Endothelial cell of umbilical vein (primary cell): ENCODE results near the gene SERGEF. TPM values are rescaled to one million over a fixed set of nuclear protein-coding genes. Genes with fewer than 3 reads are reported as not detected.

Experiments
- BruUV-seq: library from RNA; stranded (reverse); fragments of 400-500 nt; replicated peaks from 2 replicates; lab custom pipeline; 2021; lab: Mats Ljungman, UMichigan
- CTCF ChIA-PET: fragments of 300-600, 350-600 bp; sonication (Branson Sonifier 250); formaldehyde crosslinking; loops from one replicate; lab custom pipeline; 2021; ENCODE audit warnings: antibody characterized with exemption, inconsistent platforms; lab: Charles Lee
- POLR2A ChIA-PET: fragments of 300-600, 350-600 bp; sonication (Branson Sonifier 250); formaldehyde crosslinking; loops from one replicate; lab custom pipeline; 2021; ENCODE audit warnings: antibody characterized with exemption, inconsistent platforms; lab: Charles Lee
- DNase-seq: peaks from one replicate; pipeline ENCODE4 v3.0.0-alpha.2; 2011; ENCODE audit warnings: low read depth, low spot score
- FAIRE-seq: peaks from 2 replicates; lab custom pipeline; 2011; peaks lifted over from hg19 to GRCh38; lab: Jason Lieb, UNC
- H2AFZ ChIP-seq: 2 replicates; pipeline ENCODE4 v1.6.0; 2012; ENCODE audit warnings: low read depth, low read length, control low read depth, inconsistent platforms
- H3K27ac ChIP-seq: 2 replicates; pipeline ENCODE4 v1.5.1; 2011; ENCODE audit warnings: low read depth, mild to moderate bottlenecking, control low read depth, low read length, moderate library complexity; ENCODE audit not compliant: insufficient read depth
- H3K27me3 ChIP-seq, 2 experiments: 2 replicates each; pipeline versions ENCODE4 v1.6.0 to v1.6.1; 2011; ENCODE audit warnings: low read length in 2 of 2, mixed read lengths in 1 of 2; ENCODE audit not compliant: control insufficient read depth in 2 of 2, insufficient read depth in 2 of 2
- H3K36me3 ChIP-seq, 2 experiments: 2 replicates in 1 of 2; 3 replicates in 1 of 2; pipeline ENCODE4 v1.5.1; 2011; ENCODE audit warnings: low read length in 2 of 2, mild to moderate bottlenecking in 1 of 2, moderate library complexity in 1 of 2; ENCODE audit not compliant: control insufficient read depth in 2 of 2, insufficient read depth in 2 of 2; ENCODE audit errors: extremely low read depth in 1 of 2
- H3K4me1 ChIP-seq: 3 replicates; pipeline ENCODE4 v1.5.1; 2011; ENCODE audit warnings: mild to moderate bottlenecking, low read length; ENCODE audit not compliant: control insufficient read depth, insufficient read depth; ENCODE audit errors: extremely low read depth
- H3K4me2 ChIP-seq: 2 replicates; pipeline ENCODE4 v1.6.1; 2011; ENCODE audit warnings: low read length, control low read depth, mixed read lengths; ENCODE audit not compliant: insufficient read depth
- H3K4me3 ChIP-seq, 3 experiments: fragments of 200-600 bp in 1 of 3; sonication (generic), shearing (Covaris generic) in 1 of 3; replicated peaks in 1 of 3; 2 replicates each; pipeline ENCODE4 v1.5.1; 2011 to 2016; ENCODE audit warnings: control low read depth in 3 of 3, low read length in 3 of 3, mild to moderate bottlenecking in 2 of 3, inconsistent platforms in 1 of 3, low read depth in 1 of 3, moderate library complexity in 1 of 3; ENCODE audit not compliant: insufficient read depth in 1 of 3
- H3K79me2 ChIP-seq: 2 replicates; pipeline ENCODE4 v1.6.0; 2012; ENCODE audit warnings: low read length, inconsistent platforms; ENCODE audit not compliant: control insufficient read depth, insufficient read depth
- H3K9ac ChIP-seq: replicated peaks from 2 replicates; pipeline ENCODE3; 2011; ENCODE audit warnings: low read length, control low read depth; ENCODE audit not compliant: insufficient read depth; ENCODE audit errors: extremely low read depth
- H3K9me1 ChIP-seq: replicated peaks from 3 replicates; pipeline ENCODE4 v1.6.0; 2011; ENCODE audit warnings: mild to moderate bottlenecking, low read length; ENCODE audit not compliant: control insufficient read depth, insufficient read depth; ENCODE audit errors: extremely low read depth
- H3K9me3 ChIP-seq: replicated peaks from 2 replicates; pipeline ENCODE4 v1.5.1; 2012; ENCODE audit warnings: low read length, inconsistent platforms; ENCODE audit not compliant: control insufficient read depth, insufficient read depth
- H4K20me1 ChIP-seq: replicated peaks from 2 replicates; pipeline ENCODE3; 2011; ENCODE audit warnings: mild to moderate bottlenecking, low read length; ENCODE audit not compliant: control insufficient read depth, insufficient read depth; ENCODE audit errors: extremely low read depth
- EZH2 ChIP-seq: IDR thresholded peaks from 2 replicates; pipeline ENCODE4 v1.6.1; 2012; ENCODE audit warnings: borderline replicate concordance, low read depth, mild to moderate bottlenecking, moderate library complexity, low read length, inconsistent platforms; ENCODE audit not compliant: severe bottlenecking
- FOS ChIP-seq: IDR thresholded peaks from 2 replicates; pipeline ENCODE4 v1.6.1; 2011; ENCODE audit warnings: mild to moderate bottlenecking, low read length, moderate library complexity, borderline replicate concordance; ENCODE audit not compliant: insufficient read depth
- GATA2 ChIP-seq: IDR thresholded peaks from 2 replicates; pipeline ENCODE4 v1.7.0; 2011; ENCODE audit warnings: low read depth, mild to moderate bottlenecking, moderate library complexity, mixed read lengths, low read length; ENCODE audit not compliant: insufficient read length, insufficient read depth
- MYC ChIP-seq: IDR thresholded peaks from one replicate; pipeline ENCODE4 v1.6.1; 2011; ENCODE audit warnings: mild to moderate bottlenecking, low read depth, low read length
- POLR2A ChIP-seq: IDR thresholded peaks from 2 replicates; pipeline ENCODE4 v1.6.1; 2012; ENCODE audit warnings: low read depth, mild to moderate bottlenecking, control low read depth, low read length
- POLR2AphosphoS5 ChIP-seq: IDR thresholded peaks from 2 replicates; pipeline ENCODE4 v1.6.1; 2012; ENCODE audit warnings: low read depth, mild to moderate bottlenecking, control low read depth, low read length, moderate library complexity; ENCODE audit not compliant: insufficient read depth
- dilution Hi-C: fragments of 300-500 bp; cut with MboI; formaldehyde crosslinking; loops from one replicate; pipeline ENCODE4 v1.15.0; 2019; ENCODE audit warnings: low sequenced_read_pairs; ENCODE audit not compliant: extremely low pct_ligation_motif_present
- intact Hi-C: fragments of 100-400 bp; cut with micrococcal nuclease; formaldehyde crosslinking; loops from one replicate; pipeline ENCODE4 v1.10.0; 2022
- polyA plus RNA-seq, 4 experiments: library from polyadenylated mRNA; depleted of rRNA in 3 of 4; stranded (reverse) in 3 of 4; unstranded in 1 of 4; fragments of >200 nt; gene quantifications; 2 replicates each; pipeline versions ENCODE4 v1.2.1 to v1.2.3, GENCODE V29; 2011 to 2012; ENCODE audit warnings: missing spikeins in 1 of 4
- total RNA-seq: library from RNA; stranded (reverse); gene quantifications from 2 replicates; pipeline ENCODE4 v1.2.3, GENCODE V29; 2021
- TF ChIP-seq, protein P1 (sequence below), 2 donors: IDR thresholded peaks; 1 replicate in 1 of 2; 2 replicates in 1 of 2; pipeline ENCODE4 v1.5.1; 2011; ENCODE audit warnings: low read length in 2 of 2, mild to moderate bottlenecking in 2 of 2, moderate library complexity in 2 of 2, control low read depth in 1 of 2, inconsistent platforms in 1 of 2, low read depth in 1 of 2; ENCODE audit not compliant: insufficient read depth in 1 of 2; ENCODE audit errors: extremely low read depth in 1 of 2

The SERGEF gene
- total and polyA plus RNA-seq, 2 donors (not counting 3 experiments of a cell fraction or from before 2014, with no cell fraction given): 8.7 to 16.7 TPM

DNA sequence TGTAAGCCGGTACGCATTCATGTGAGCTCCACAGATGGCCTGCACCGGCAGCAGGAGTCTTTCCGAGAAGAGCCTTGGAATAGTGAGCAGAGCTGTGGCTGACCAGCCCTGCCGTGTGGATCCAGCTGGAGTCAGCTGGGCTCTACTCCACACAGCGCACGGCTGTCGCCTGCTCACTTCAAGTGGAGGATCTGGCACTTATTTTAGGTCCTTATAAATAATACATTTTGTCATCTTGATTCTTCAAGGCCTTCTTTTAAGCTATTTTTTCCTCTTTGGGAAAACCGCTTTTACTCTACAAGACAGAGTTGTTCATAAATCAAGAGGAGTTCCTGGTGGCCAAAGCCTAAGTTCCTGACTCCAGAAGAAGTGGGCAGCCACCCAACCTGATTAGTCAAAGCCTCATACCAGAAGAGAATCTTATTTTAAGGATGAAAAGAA lies 184.5 kb downstream of the SERGEF start:
- ChIA-PET CTCF (interaction anchor here (0.7 to 1.5 kb wide), 3 partner anchors 11 to 97 kb away, joined by 3 to 4 read pairs (median 3); no protein-coding TSS in a partner anchor), POLR2A (interaction anchor here (0.6 kb wide), 1 partner anchor 1484 kb away, joined by 3 read pairs; no protein-coding TSS in a partner anchor)
- no TSS peak for BruUV-seq
- no peaks in the 10 kb centered on the region for H3K4me1 ChIP-seq
- H3K4me2 ChIP-seq: no peak overlapping the region
- no peak for TF ChIP-seq MYC
- no peak for TF ChIP-seq FOS
- no peak for TF ChIP-seq GATA2
- TF ChIP-seq POLR2A: no peak
- TF ChIP-seq, protein P1, sequence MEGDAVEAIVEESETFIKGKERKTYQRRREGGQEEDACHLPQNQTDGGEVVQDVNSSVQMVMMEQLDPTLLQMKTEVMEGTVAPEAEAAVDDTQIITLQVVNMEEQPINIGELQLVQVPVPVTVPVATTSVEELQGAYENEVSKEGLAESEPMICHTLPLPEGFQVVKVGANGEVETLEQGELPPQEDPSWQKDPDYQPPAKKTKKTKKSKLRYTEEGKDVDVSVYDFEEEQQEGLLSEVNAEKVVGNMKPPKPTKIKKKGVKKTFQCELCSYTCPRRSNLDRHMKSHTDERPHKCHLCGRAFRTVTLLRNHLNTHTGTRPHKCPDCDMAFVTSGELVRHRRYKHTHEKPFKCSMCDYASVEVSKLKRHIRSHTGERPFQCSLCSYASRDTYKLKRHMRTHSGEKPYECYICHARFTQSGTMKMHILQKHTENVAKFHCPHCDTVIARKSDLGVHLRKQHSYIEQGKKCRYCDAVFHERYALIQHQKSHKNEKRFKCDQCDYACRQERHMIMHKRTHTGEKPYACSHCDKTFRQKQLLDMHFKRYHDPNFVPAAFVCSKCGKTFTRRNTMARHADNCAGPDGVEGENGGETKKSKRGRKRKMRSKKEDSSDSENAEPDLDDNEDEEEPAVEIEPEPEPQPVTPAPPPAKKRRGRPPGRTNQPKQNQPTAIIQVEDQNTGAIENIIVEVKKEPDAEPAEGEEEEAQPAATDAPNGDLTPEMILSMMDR (IDR thresholded peaks at IDR 0.05; ENCODE audit: extremely low read depth in 1 of 2, insufficient read depth in 1 of 2, low read depth in 1 of 2, low read length in 2 of 2): no peak
- no peak for TF ChIP-seq POLR2AphosphoS5
- no peak for TF ChIP-seq EZH2
- intact Hi-C loops: no loop called here
- no peaks in the 10 kb centered on the region for H3K9me1 ChIP-seq
- no peak overlapping the region for H2AFZ ChIP-seq
- no peak overlapping the region for H3K27ac ChIP-seq
- no peak for FAIRE-seq
- dilution Hi-C loops: no loop called here
- no peak for DNase-seq
- no peak overlapping the region for H3K9ac ChIP-seq
- no peaks in the 10 kb centered on the region for H4K20me1 ChIP-seq
- H3K36me3 ChIP-seq: no peaks in the 10 kb centered on the region
- H3K9me3 ChIP-seq: no peaks in the 10 kb centered on the region
- H3K4me3 ChIP-seq: no peak overlapping the region
- no peaks in the 10 kb centered on the region for H3K79me2 ChIP-seq
- H3K27me3 ChIP-seq: no peaks in the 10 kb centered on the region
